Uterus (tissue), 2 donors: ENCODE results near the gene TM2D1.

ENCODE experiments used
- POLR2A ChIP-seq, 2 donors: fragments of 450-650 bp; IDR thresholded peaks; one replicate each; pipeline ENCODE4 v1.6.1; 2016; ENCODE audit warnings: antibody characterized with exemption in 2 of 2, mild to moderate bottlenecking in 1 of 2, moderate library complexity in 1 of 2
- TF ChIP-seq, protein P1 (sequence below), 4 experiments: fragments of 200-600 bp in 2 of 4; fragments of 450-650 bp in 2 of 4; sonication (generic) in 2 of 4; IDR thresholded peaks; one replicate each; pipeline ENCODE4 v1.5.1; 2016 to 2019; ENCODE audit warnings: antibody characterized with exemption in 4 of 4, mild to moderate bottlenecking in 2 of 4, moderate library complexity in 1 of 4

DNA sequence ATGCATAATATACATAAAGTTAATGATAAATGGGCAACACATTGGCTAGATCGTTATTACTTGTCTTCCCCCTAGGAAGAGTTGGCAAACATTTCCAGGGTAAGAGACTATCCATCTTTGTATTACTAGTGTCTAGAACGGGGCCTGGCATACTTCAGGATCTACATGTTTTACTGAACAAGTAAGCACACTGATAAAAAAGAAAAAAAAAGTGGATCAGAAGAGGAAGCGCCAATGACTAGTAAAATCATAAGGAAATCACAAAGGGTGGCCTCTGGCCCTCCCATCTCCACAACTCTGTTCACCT lies 482 bp downstream of the TM2D1 start:
- TF ChIP-seq, protein P1, sequence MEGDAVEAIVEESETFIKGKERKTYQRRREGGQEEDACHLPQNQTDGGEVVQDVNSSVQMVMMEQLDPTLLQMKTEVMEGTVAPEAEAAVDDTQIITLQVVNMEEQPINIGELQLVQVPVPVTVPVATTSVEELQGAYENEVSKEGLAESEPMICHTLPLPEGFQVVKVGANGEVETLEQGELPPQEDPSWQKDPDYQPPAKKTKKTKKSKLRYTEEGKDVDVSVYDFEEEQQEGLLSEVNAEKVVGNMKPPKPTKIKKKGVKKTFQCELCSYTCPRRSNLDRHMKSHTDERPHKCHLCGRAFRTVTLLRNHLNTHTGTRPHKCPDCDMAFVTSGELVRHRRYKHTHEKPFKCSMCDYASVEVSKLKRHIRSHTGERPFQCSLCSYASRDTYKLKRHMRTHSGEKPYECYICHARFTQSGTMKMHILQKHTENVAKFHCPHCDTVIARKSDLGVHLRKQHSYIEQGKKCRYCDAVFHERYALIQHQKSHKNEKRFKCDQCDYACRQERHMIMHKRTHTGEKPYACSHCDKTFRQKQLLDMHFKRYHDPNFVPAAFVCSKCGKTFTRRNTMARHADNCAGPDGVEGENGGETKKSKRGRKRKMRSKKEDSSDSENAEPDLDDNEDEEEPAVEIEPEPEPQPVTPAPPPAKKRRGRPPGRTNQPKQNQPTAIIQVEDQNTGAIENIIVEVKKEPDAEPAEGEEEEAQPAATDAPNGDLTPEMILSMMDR (IDR thresholded peaks at IDR 0.05) = no peak
- TF ChIP-seq POLR2A (IDR thresholded peaks at IDR 0.05) = no peak
